GM19324 (cell line): Measurements from ENCODE around the gene RANBP1.
"Not testable (repeated sequence)": the region's sequence is repeated elsewhere in the genome, so short reads cannot be mapped to it uniquely, and the experiment has no call there.

Source experiments
- ATAC-seq: cut with Tn5 transposase; IDR thresholded peaks from one replicate; pipeline ENCODE4 v1.9.1; 2021; ENCODE audit warnings: mild to moderate bottlenecking, moderate library complexity; ENCODE audit not compliant: unreplicated experiment, low FRiP score

RANBP1 gene

GRCh38 chr22:20148414-20148813 is 32.5 kb downstream of the RANBP1 start:
- no peak for ATAC-seq

- no peak for ATAC-seq
Measured at GRCh38 chr22:20149257-20150250, 33.6 kb downstream of the RANBP1 start.

- ATAC-seq = no peak
Measured at GRCh38 chr22:20150381-20151275, 34.7 kb downstream of the RANBP1 start, which contains the start of gene CCDC188. CCDC188 (minus strand) TSS chr22:20151055; CDS start chr22:20150986, 69 bp downstream.

- ATAC-seq = no peak
Measured at GRCh38 chr22:20151276-20151588, 35.3 kb downstream of the RANBP1 start.

- no peak for ATAC-seq
Measured at GRCh38 chr22:20152464-20152890, 36.6 kb downstream of the RANBP1 start.

GRCh38 chr22:20153945-20154344 is 38.0 kb downstream of the RANBP1 start:
- ATAC-seq = no peak

GRCh38 chr22:20154602-20155187 is 38.8 kb downstream of the RANBP1 start:
- no peak for ATAC-seq

- no peak for ATAC-seq
Measured at GRCh38 chr22:20155330-20156041, 39.6 kb downstream of the RANBP1 start.

- no peak for ATAC-seq
Measured at GRCh38 chr22:20156042-20156389, 40.1 kb downstream of the RANBP1 start.

- ATAC-seq = no peak
Measured at GRCh38 chr22:20156611-20157429, 40.9 kb downstream of the RANBP1 start.

- ATAC-seq = no peak
Measured at GRCh38 chr22:20157430-20158183, 41.7 kb downstream of the RANBP1 start.

GRCh38 chr22:20158391-20159036 is 42.6 kb downstream of the RANBP1 start:
- ATAC-seq = no peak

- no peak for ATAC-seq
Measured at GRCh38 chr22:20159076-20159475, 43.2 kb downstream of the RANBP1 start.

GRCh38 chr22:20159531-20159930 is 43.6 kb downstream of the RANBP1 start:
- not testable (repeated sequence) for ATAC-seq

GRCh38 chr22:20160041-20160440 is 44.1 kb downstream of the RANBP1 start:
- no peak for ATAC-seq

GRCh38 chr22:20164863-20165262 is 49.0 kb downstream of the RANBP1 start:
- ATAC-seq = no peak

GRCh38 chr22:20165421-20165820 is 49.5 kb downstream of the RANBP1 start:
- no peak for ATAC-seq

- no peak for ATAC-seq
Measured at GRCh38 chr22:20165913-20166312, 50.0 kb downstream of the RANBP1 start.
